ENCODE measurements around the gene VPS4A.

VPS4A gene

GRCh38 chr16:69301861-69302260 lies 9.3 kb upstream of the VPS4A start:
- no peaks in the 10 kb centered on the region for H3K27me3 ChIP-seq (ENCODE audit: low read depth, low read length)
- H4K20me1 ChIP-seq (ENCODE audit: insufficient read depth, low read length) = no peaks in the 10 kb centered on the region
- no peak overlapping the region for H2AFZ ChIP-seq (ENCODE audit: low read depth, low read length)
- no peaks in the 10 kb centered on the region for H3K9me3 ChIP-seq (ENCODE audit: insufficient read depth, low read length)
- no peak overlapping the region for H3K4me2 ChIP-seq (ENCODE audit: low read length)
- TF ChIP-seq EZH2phosphoT487 (IDR thresholded peaks at IDR 0.05; ENCODE audit: low read depth) = no peak
- no peak for TF ChIP-seq CTCF (IDR thresholded peaks at IDR 0.05; ENCODE audit: low read depth, low read length)
- no peak overlapping the region for H3K4me3 ChIP-seq (ENCODE audit: low read length)
- no peaks in the 10 kb centered on the region for H3K79me2 ChIP-seq (ENCODE audit: low read length)
- H3K27ac ChIP-seq (ENCODE audit: low read length) = no peak overlapping the region
- no peak overlapping the region for H3K9ac ChIP-seq (ENCODE audit: low read length)
- H3K4me1 ChIP-seq (ENCODE audit: low read length) = no peaks in the 10 kb centered on the region
- peaks cover 5% of the 10 kb centered on the region for H3K36me3 ChIP-seq (replicated peaks; ENCODE audit: low read depth, low read length)

- no peaks in the 10 kb centered on the region for H3K4me1 ChIP-seq (ENCODE audit: low read length)
- H3K36me3 ChIP-seq (replicated peaks; ENCODE audit: low read depth, low read length) = peaks cover 5% of the 10 kb centered on the region
- H3K27me3 ChIP-seq (ENCODE audit: low read depth, low read length) = no peaks in the 10 kb centered on the region
- H3K79me2 ChIP-seq (ENCODE audit: low read length) = no peaks in the 10 kb centered on the region
- TF ChIP-seq CTCF (IDR thresholded peaks at IDR 0.05; ENCODE audit: low read depth, low read length) (no peak), EZH2phosphoT487 (IDR thresholded peaks at IDR 0.05; ENCODE audit: low read depth) (no peak)
- H3K27ac ChIP-seq (ENCODE audit: low read length) = no peak overlapping the region
- H3K4me3 ChIP-seq (ENCODE audit: low read length) = no peak overlapping the region
- no peak overlapping the region for H3K9ac ChIP-seq (ENCODE audit: low read length)
- no peaks in the 10 kb centered on the region for H4K20me1 ChIP-seq (ENCODE audit: insufficient read depth, low read length)
- H3K4me2 ChIP-seq (ENCODE audit: low read length) = no peak overlapping the region
- no peaks in the 10 kb centered on the region for H3K9me3 ChIP-seq (ENCODE audit: insufficient read depth, low read length)
- H2AFZ ChIP-seq (ENCODE audit: low read depth, low read length) = no peak overlapping the region
These were observed 8.8 kb upstream of the VPS4A start for GRCh38 chr16:69302301-69302700.

- Histone ChIP-seq H3K4me3 (ENCODE audit: low read length) (no peak overlapping the region), H3K9ac (ENCODE audit: low read length) (no peak overlapping the region), H3K27ac (ENCODE audit: low read length) (no peak overlapping the region), H2AFZ (ENCODE audit: low read depth, low read length) (no peak overlapping the region), H4K20me1 (ENCODE audit: insufficient read depth, low read length) (no peaks in the 10 kb centered on the region), H3K4me1 (ENCODE audit: low read length) (peaks cover 3% of the 10 kb centered on the region; the same call in 1 of the 2 replicates), H3K36me3 (replicated peaks; ENCODE audit: low read depth, low read length) (peaks cover 3% of the 10 kb centered on the region), H3K4me2 (ENCODE audit: low read length) (no peak overlapping the region), H3K27me3 (ENCODE audit: low read depth, low read length) (no peaks in the 10 kb centered on the region), H3K79me2 (ENCODE audit: low read length) (no peaks in the 10 kb centered on the region), H3K9me3 (ENCODE audit: insufficient read depth, low read length) (no peaks in the 10 kb centered on the region)
- TF ChIP-seq CTCF (IDR thresholded peaks at IDR 0.05; ENCODE audit: low read depth, low read length) (no peak), EZH2phosphoT487 (IDR thresholded peaks at IDR 0.05; ENCODE audit: low read depth) (no peak)
These were observed 5.1 kb upstream of the VPS4A start for GRCh38 chr16:69306031-69306430.

GRCh38 chr16:69307091-69307490 lies 4.1 kb upstream of the VPS4A start:
- no peak for TF ChIP-seq EZH2phosphoT487 (IDR thresholded peaks at IDR 0.05; ENCODE audit: low read depth)
- no peak for TF ChIP-seq CTCF (IDR thresholded peaks at IDR 0.05; ENCODE audit: low read depth, low read length)
- H3K79me2 ChIP-seq (ENCODE audit: low read length) = peaks cover 10% of the 10 kb centered on the region
- H3K9me3 ChIP-seq (ENCODE audit: insufficient read depth, low read length) = no peaks in the 10 kb centered on the region

More at GRCh38 chr16:69307091-69307490, 4.1 kb upstream of the VPS4A start:
- H2AFZ ChIP-seq (ENCODE audit: low read depth, low read length) = no peak overlapping the region
- H3K36me3 ChIP-seq (replicated peaks; ENCODE audit: low read depth, low read length) = no peaks in the 10 kb centered on the region
- H4K20me1 ChIP-seq (ENCODE audit: insufficient read depth, low read length) = peaks cover 4% of the 10 kb centered on the region
- H3K27me3 ChIP-seq (ENCODE audit: low read depth, low read length) = no peaks in the 10 kb centered on the region
- no peak overlapping the region for H3K9ac ChIP-seq (ENCODE audit: low read length)
- H3K4me1 ChIP-seq (ENCODE audit: low read length) = peaks cover 3% of the 10 kb centered on the region; the same call in 1 of the 2 replicates
- no peak overlapping the region for H3K4me3 ChIP-seq (ENCODE audit: low read length)
- no peak overlapping the region for H3K4me2 ChIP-seq (ENCODE audit: low read length)
- no peak overlapping the region for H3K27ac ChIP-seq (ENCODE audit: low read length)

Measured in OCI-LY3 (cell line).